WERI-Rb-1 (cell line): Measurements from ENCODE around the gene UBQLN4.

Source experiments
- DNase-seq: peaks from one replicate; pipeline ENCODE4 v3.0.0-alpha.2; 2020
- H3K27ac ChIP-seq: fragments of 250-450 bp; sonication (Bioruptor Pico); 2 replicates; pipeline ENCODE4 v1.5.1; 2020; ENCODE audit warnings: mild to moderate bottlenecking, moderate library complexity
- H3K27me3 ChIP-seq: fragments of 250-450 bp; sonication (Bioruptor Pico); 2 replicates; pipeline ENCODE4 v1.5.1; 2021; ENCODE audit warnings: mild to moderate bottlenecking, low read depth, moderate library complexity; ENCODE audit not compliant: insufficient read depth, severe bottlenecking
- H3K36me3 ChIP-seq: fragments of 250-450 bp; sonication (Bioruptor Pico); 2 replicates; pipeline ENCODE4 v1.5.1; 2020; ENCODE audit warnings: mild to moderate bottlenecking, moderate library complexity
- H3K4me3 ChIP-seq: 2 replicates; pipeline ENCODE4 v1.5.1; 2011; ENCODE audit warnings: low read depth, mild to moderate bottlenecking, control low read depth, low read length
- H3K9me3 ChIP-seq: fragments of 250-450 bp; sonication (Bioruptor Pico); 2 replicates; pipeline ENCODE4 v1.5.1; 2021; ENCODE audit warnings: mild to moderate bottlenecking, moderate library complexity; ENCODE audit not compliant: severe bottlenecking
- CTCF ChIP-seq: IDR thresholded peaks from 2 replicates; pipeline ENCODE4 v1.5.1; 2011; ENCODE audit warnings: low read depth, mild to moderate bottlenecking, control low read depth, inconsistent platforms, low read length

The UBQLN4 gene

GRCh38 chr1:156090840-156091188, 37.2 kb upstream of the UBQLN4 start:
- H3K27ac ChIP-seq, result peak overlapping the region; percentile 81
- no peak overlapping the region for H3K4me3 ChIP-seq
- no peaks in the 10 kb centered on the region for H3K27me3 ChIP-seq
- DNase-seq, result peak; percentile 96
- peak; percentile 98 for TF ChIP-seq CTCF
- H3K9me3 ChIP-seq, result no peaks in the 10 kb centered on the region
- peaks cover 63% of the 10 kb centered on the region for H3K36me3 ChIP-seq

- no peak overlapping the region for H3K4me3 ChIP-seq
- H3K27ac ChIP-seq, result peak overlapping the region; percentile 81
- no peak for DNase-seq
- H3K9me3 ChIP-seq, result no peaks in the 10 kb centered on the region
- H3K27me3 ChIP-seq, result no peaks in the 10 kb centered on the region
- TF ChIP-seq CTCF, result no peak
- H3K36me3 ChIP-seq, result peaks cover 64% of the 10 kb centered on the region
Measured at GRCh38 chr1:156090138-156090839, 36.7 kb upstream of the UBQLN4 start.

GRCh38 chr1:156089704-156090103, 36.1 kb upstream of the UBQLN4 start:
- H3K27me3 ChIP-seq, result no peaks in the 10 kb centered on the region
- peak; percentile 89 for DNase-seq
- H3K36me3 ChIP-seq, result peaks cover 67% of the 10 kb centered on the region
- H3K9me3 ChIP-seq, result no peaks in the 10 kb centered on the region
- peak overlapping the region; percentile 81 for H3K27ac ChIP-seq
- no peak for TF ChIP-seq CTCF
- H3K4me3 ChIP-seq, result no peak overlapping the region

- DNase-seq, result no peak
- Histone ChIP-seq H3K9me3 (no peaks in the 10 kb centered on the region), H3K27ac (peak overlapping the region; percentile 52), H3K36me3 (peaks cover 42% of the 10 kb centered on the region), H3K4me3 (no peak overlapping the region), H3K27me3 (no peaks in the 10 kb centered on the region)
- TF ChIP-seq CTCF, result no peak
Measured at GRCh38 chr1:156086256-156086662, 32.7 kb upstream of the UBQLN4 start.

GRCh38 chr1:156083800-156084790, 30.5 kb upstream of the UBQLN4 start:
- H3K4me3 ChIP-seq, result peak overlapping the region; percentile 70
- DNase-seq, result no peak
- no peaks in the 10 kb centered on the region for H3K9me3 ChIP-seq
- TF ChIP-seq CTCF, result no peak
- H3K27ac ChIP-seq, result peak overlapping the region; percentile 89
- peaks cover 39% of the 10 kb centered on the region for H3K36me3 ChIP-seq
- H3K27me3 ChIP-seq, result no peaks in the 10 kb centered on the region
